ENCODE results near the gene IL12A.

The IL12A gene

GRCh38 chr3:160006282-160007163 lies 17.9 kb downstream of the IL12A start:
- H3K36me3 ChIP-seq (ENCODE audit: control insufficient read depth, insufficient read depth, low read length): no peaks in the 10 kb centered on the region
- peaks cover 5% of the 10 kb centered on the region; the same call in 1 of the 2 replicates for H3K4me1 ChIP-seq (ENCODE audit: control insufficient read depth, insufficient read depth, low read length)
- H3K27ac ChIP-seq (ENCODE audit: low read depth, low read length): no peak overlapping the region
- H3K4me3 ChIP-seq (ENCODE audit: low read depth, low read length): no peak overlapping the region
- H3K9me3 ChIP-seq (ENCODE audit: control insufficient read depth, insufficient read depth, low read length): no peaks in the 10 kb centered on the region
- no peak overlapping the region for H3K9ac ChIP-seq (ENCODE audit: low read depth, low read length)
- no peaks in the 10 kb centered on the region for H3K27me3 ChIP-seq (ENCODE audit: control insufficient read depth, insufficient read depth, low read length)

- Histone ChIP-seq H3K9ac (ENCODE audit: low read depth, low read length) (no peak overlapping the region), H3K4me3 (ENCODE audit: low read depth, low read length) (no peak overlapping the region), H3K9me3 (ENCODE audit: control insufficient read depth, insufficient read depth, low read length) (no peaks in the 10 kb centered on the region), H3K27ac (ENCODE audit: low read depth, low read length) (no peak overlapping the region), H3K27me3 (ENCODE audit: control insufficient read depth, insufficient read depth, low read length) (no peaks in the 10 kb centered on the region), H3K4me1 (ENCODE audit: control insufficient read depth, insufficient read depth, low read length) (no peaks in the 10 kb centered on the region), H3K36me3 (ENCODE audit: control insufficient read depth, insufficient read depth, low read length) (no peaks in the 10 kb centered on the region)
Observed at GRCh38 chr3:160008961-160009360, 20.3 kb downstream of the IL12A start.

GRCh38 chr3:160009525-160009924 lies 20.9 kb downstream of the IL12A start:
- H3K27ac ChIP-seq (ENCODE audit: low read depth, low read length): no peak overlapping the region
- no peaks in the 10 kb centered on the region for H3K4me1 ChIP-seq (ENCODE audit: control insufficient read depth, insufficient read depth, low read length)
- H3K27me3 ChIP-seq (ENCODE audit: control insufficient read depth, insufficient read depth, low read length): no peaks in the 10 kb centered on the region
- H3K9ac ChIP-seq (ENCODE audit: low read depth, low read length): no peak overlapping the region
- H3K9me3 ChIP-seq (ENCODE audit: control insufficient read depth, insufficient read depth, low read length): no peaks in the 10 kb centered on the region
- H3K4me3 ChIP-seq (ENCODE audit: low read depth, low read length): no peak overlapping the region
- no peaks in the 10 kb centered on the region for H3K36me3 ChIP-seq (ENCODE audit: control insufficient read depth, insufficient read depth, low read length)

- Histone ChIP-seq H3K36me3 (ENCODE audit: control insufficient read depth, insufficient read depth, low read length) (no peaks in the 10 kb centered on the region), H3K4me3 (ENCODE audit: low read depth, low read length) (no peak overlapping the region), H3K9me3 (ENCODE audit: control insufficient read depth, insufficient read depth, low read length) (no peaks in the 10 kb centered on the region), H3K27me3 (ENCODE audit: control insufficient read depth, insufficient read depth, low read length) (no peaks in the 10 kb centered on the region), H3K4me1 (ENCODE audit: control insufficient read depth, insufficient read depth, low read length) (no peaks in the 10 kb centered on the region), H3K9ac (ENCODE audit: low read depth, low read length) (no peak overlapping the region), H3K27ac (ENCODE audit: low read depth, low read length) (no peak overlapping the region)
Observed at GRCh38 chr3:160010578-160010977, 21.9 kb downstream of the IL12A start.

- H3K4me3 ChIP-seq (ENCODE audit: low read depth, low read length): no peak overlapping the region
- no peaks in the 10 kb centered on the region for H3K27me3 ChIP-seq (ENCODE audit: control insufficient read depth, insufficient read depth, low read length)
- H3K9me3 ChIP-seq (ENCODE audit: control insufficient read depth, insufficient read depth, low read length): no peaks in the 10 kb centered on the region
- no peak overlapping the region for H3K27ac ChIP-seq (ENCODE audit: low read depth, low read length)
- H3K4me1 ChIP-seq (ENCODE audit: control insufficient read depth, insufficient read depth, low read length): no peaks in the 10 kb centered on the region
- no peaks in the 10 kb centered on the region for H3K36me3 ChIP-seq (ENCODE audit: control insufficient read depth, insufficient read depth, low read length)
- no peak overlapping the region for H3K9ac ChIP-seq (ENCODE audit: low read depth, low read length)
Observed at GRCh38 chr3:160012108-160012507, 23.5 kb downstream of the IL12A start.

GRCh38 chr3:160016972-160017371 lies 28.3 kb downstream of the IL12A start:
- no peak overlapping the region for H3K4me3 ChIP-seq (ENCODE audit: low read depth, low read length)
- H3K4me1 ChIP-seq (ENCODE audit: control insufficient read depth, insufficient read depth, low read length): no peaks in the 10 kb centered on the region
- no peak overlapping the region for H3K27ac ChIP-seq (ENCODE audit: low read depth, low read length)
- no peaks in the 10 kb centered on the region for H3K9me3 ChIP-seq (ENCODE audit: control insufficient read depth, insufficient read depth, low read length)
- no peaks in the 10 kb centered on the region for H3K36me3 ChIP-seq (ENCODE audit: control insufficient read depth, insufficient read depth, low read length)
- H3K27me3 ChIP-seq (ENCODE audit: control insufficient read depth, insufficient read depth, low read length): no peaks in the 10 kb centered on the region
- H3K9ac ChIP-seq (ENCODE audit: low read depth, low read length): no peak overlapping the region

GRCh38 chr3:160018959-160019358 lies 30.3 kb downstream of the IL12A start:
- Histone ChIP-seq H3K9ac (ENCODE audit: low read depth, low read length) (no peak overlapping the region), H3K27me3 (ENCODE audit: control insufficient read depth, insufficient read depth, low read length) (no peaks in the 10 kb centered on the region), H3K4me1 (ENCODE audit: control insufficient read depth, insufficient read depth, low read length) (no peaks in the 10 kb centered on the region), H3K9me3 (ENCODE audit: control insufficient read depth, insufficient read depth, low read length) (no peaks in the 10 kb centered on the region), H3K36me3 (ENCODE audit: control insufficient read depth, insufficient read depth, low read length) (no peaks in the 10 kb centered on the region), H3K27ac (ENCODE audit: low read depth, low read length) (no peak overlapping the region), H3K4me3 (ENCODE audit: low read depth, low read length) (no peak overlapping the region)

GRCh38 chr3:160020057-160020711 lies 31.5 kb downstream of the IL12A start:
- H3K4me3 ChIP-seq (ENCODE audit: low read depth, low read length): no peak overlapping the region
- H3K27me3 ChIP-seq (ENCODE audit: control insufficient read depth, insufficient read depth, low read length): no peaks in the 10 kb centered on the region
- no peaks in the 10 kb centered on the region for H3K9me3 ChIP-seq (ENCODE audit: control insufficient read depth, insufficient read depth, low read length)
- no peaks in the 10 kb centered on the region for H3K4me1 ChIP-seq (ENCODE audit: control insufficient read depth, insufficient read depth, low read length)
- no peak overlapping the region for H3K27ac ChIP-seq (ENCODE audit: low read depth, low read length)
- H3K36me3 ChIP-seq (ENCODE audit: control insufficient read depth, insufficient read depth, low read length): no peaks in the 10 kb centered on the region
- no peak overlapping the region for H3K9ac ChIP-seq (ENCODE audit: low read depth, low read length)

- Histone ChIP-seq H3K9me3 (ENCODE audit: control insufficient read depth, insufficient read depth, low read length) (no peaks in the 10 kb centered on the region), H3K4me1 (ENCODE audit: control insufficient read depth, insufficient read depth, low read length) (no peaks in the 10 kb centered on the region), H3K27ac (ENCODE audit: low read depth, low read length) (no peak overlapping the region), H3K9ac (ENCODE audit: low read depth, low read length) (no peak overlapping the region), H3K36me3 (ENCODE audit: control insufficient read depth, insufficient read depth, low read length) (no peaks in the 10 kb centered on the region), H3K4me3 (ENCODE audit: low read depth, low read length) (no peak overlapping the region), H3K27me3 (ENCODE audit: control insufficient read depth, insufficient read depth, low read length) (no peaks in the 10 kb centered on the region)
Observed at GRCh38 chr3:160022068-160022467, 33.4 kb downstream of the IL12A start.

GRCh38 chr3:160023476-160023875 lies 34.8 kb downstream of the IL12A start:
- H3K4me3 ChIP-seq (ENCODE audit: low read depth, low read length): no peak overlapping the region
- no peaks in the 10 kb centered on the region for H3K27me3 ChIP-seq (ENCODE audit: control insufficient read depth, insufficient read depth, low read length)
- no peak overlapping the region for H3K9ac ChIP-seq (ENCODE audit: low read depth, low read length)
- no peak overlapping the region for H3K27ac ChIP-seq (ENCODE audit: low read depth, low read length)
- no peaks in the 10 kb centered on the region for H3K4me1 ChIP-seq (ENCODE audit: control insufficient read depth, insufficient read depth, low read length)
- H3K36me3 ChIP-seq (ENCODE audit: control insufficient read depth, insufficient read depth, low read length): no peaks in the 10 kb centered on the region
- H3K9me3 ChIP-seq (ENCODE audit: control insufficient read depth, insufficient read depth, low read length): no peaks in the 10 kb centered on the region

- Histone ChIP-seq H3K4me3 (ENCODE audit: low read depth, low read length) (no peak overlapping the region), H3K36me3 (ENCODE audit: control insufficient read depth, insufficient read depth, low read length) (no peaks in the 10 kb centered on the region), H3K27ac (ENCODE audit: low read depth, low read length) (no peak overlapping the region), H3K9ac (ENCODE audit: low read depth, low read length) (no peak overlapping the region), H3K9me3 (ENCODE audit: control insufficient read depth, insufficient read depth, low read length) (no peaks in the 10 kb centered on the region), H3K4me1 (ENCODE audit: control insufficient read depth, insufficient read depth, low read length) (no peaks in the 10 kb centered on the region), H3K27me3 (ENCODE audit: control insufficient read depth, insufficient read depth, low read length) (no peaks in the 10 kb centered on the region)
Observed at GRCh38 chr3:160027541-160028195, 39.0 kb downstream of the IL12A start.
